ENCODE measurements around the gene PROX2. TPM values are rescaled to one million over a fixed set of nuclear protein-coding genes. Genes with fewer than 3 reads are reported as not detected.

The PROX2 gene
- polyA plus RNA-seq, 6 donors from 2014 or later, result 0.22 TPM; not detected in 5

DNA sequence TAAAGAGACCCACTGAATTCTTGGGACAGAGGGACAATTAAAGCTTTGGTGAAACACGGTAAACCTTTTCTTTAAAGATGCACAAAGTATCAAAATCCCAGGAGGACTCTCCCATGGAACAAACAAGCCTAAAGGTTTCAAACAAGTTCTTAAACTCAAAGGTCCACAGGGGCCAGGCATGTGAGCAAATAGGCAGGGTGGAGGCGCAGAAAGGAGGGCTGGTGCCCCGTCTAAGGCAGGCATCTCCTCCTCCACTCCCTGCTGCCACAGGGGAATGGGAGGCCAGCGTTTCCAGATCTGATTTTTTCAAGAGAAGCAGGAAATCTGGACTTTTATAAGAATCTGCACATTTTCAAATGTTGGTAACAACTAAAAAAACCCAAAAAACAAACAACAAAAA, 39.5 kb upstream of the PROX2 start:
- no peaks in the 10 kb centered on the region for H3K36me3 Mint-ChIP-seq
- H3K4me1 Mint-ChIP-seq, result peaks cover 0 to 2% (median 0%) of the 10 kb centered on the region in 3 donors
- H3K27ac Mint-ChIP-seq, result peak overlapping the region in 1 of 6 donors; percentile 30
- ATAC-seq (ENCODE audit: low read depth in 2 of 2) (no peak), DNase-seq (no peak)
- H3K27me3 Mint-ChIP-seq, result no peaks in the 10 kb centered on the region
- H3K9me3 Mint-ChIP-seq, result no peaks in the 10 kb centered on the region
- H3K4me3 Mint-ChIP-seq, result no peak overlapping the region

DNA sequence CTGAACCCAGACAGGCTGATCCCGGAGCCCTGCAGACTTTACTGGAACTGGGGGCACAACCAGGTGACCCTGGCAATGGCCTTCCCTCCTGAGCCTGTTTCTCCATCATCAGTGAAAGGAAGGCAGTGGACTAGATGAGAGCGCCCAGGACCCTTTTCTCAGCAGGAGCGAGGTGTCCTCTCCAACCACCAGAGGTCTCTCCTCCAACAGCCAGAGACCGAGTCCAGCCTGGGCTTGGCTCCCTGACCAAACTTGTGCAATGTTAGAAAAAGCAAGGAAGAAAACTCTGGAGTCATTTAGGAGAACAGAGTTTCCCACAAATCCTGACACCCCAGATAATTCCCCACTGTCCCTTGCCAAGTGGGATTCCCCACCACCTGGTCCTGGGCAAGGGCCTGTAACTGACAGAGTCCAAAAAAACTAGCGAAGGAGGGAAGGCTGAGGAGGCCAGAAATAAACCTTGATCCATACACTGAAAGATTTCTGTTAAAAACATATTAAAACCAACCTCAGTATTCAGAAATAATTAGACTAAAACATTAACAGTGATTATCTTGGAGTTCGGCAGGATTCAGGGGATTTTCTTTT, 38.1 kb upstream of the PROX2 start:
- Mint-ChIP-seq H3K4me3 (no peak overlapping the region), H3K36me3 (no peaks in the 10 kb centered on the region), H3K9me3 (no peaks in the 10 kb centered on the region), H3K27me3 (no peaks in the 10 kb centered on the region), H3K27ac (no peak overlapping the region), H3K4me1 (peaks cover 0 to 2% (median 0%) of the 10 kb centered on the region in 3 donors)
- no peak for DNase-seq
- no peak for ATAC-seq (ENCODE audit: low read depth in 2 of 2)

GRCh38 chr14:74913393-74913910, 37.5 kb upstream of the PROX2 start:
- peaks cover 0 to 2% (median 0%) of the 10 kb centered on the region in 3 donors for H3K4me1 Mint-ChIP-seq
- no peak overlapping the region for H3K4me3 Mint-ChIP-seq
- DNase-seq (no peak), ATAC-seq (ENCODE audit: low read depth in 2 of 2) (no peak)
- H3K9me3 Mint-ChIP-seq, result no peaks in the 10 kb centered on the region
- H3K27me3 Mint-ChIP-seq, result no peaks in the 10 kb centered on the region
- no peak overlapping the region for H3K27ac Mint-ChIP-seq
- H3K36me3 Mint-ChIP-seq, result no peaks in the 10 kb centered on the region

GRCh38 chr14:74912801-74913200, 36.9 kb upstream of the PROX2 start:
- no peaks in the 10 kb centered on the region for H3K27me3 Mint-ChIP-seq
- H3K4me3 Mint-ChIP-seq, result no peak overlapping the region
- no peaks in the 10 kb centered on the region for H3K9me3 Mint-ChIP-seq
- no peaks in the 10 kb centered on the region for H3K36me3 Mint-ChIP-seq
- DNase-seq (no peak), ATAC-seq (ENCODE audit: low read depth in 2 of 2) (no peak)
- peak overlapping the region in 1 of 6 donors; percentile 93 for H3K27ac Mint-ChIP-seq
- peaks cover 0 to 2% (median 0%) of the 10 kb centered on the region in 3 donors for H3K4me1 Mint-ChIP-seq

- ATAC-seq (ENCODE audit: low read depth in 2 of 2) (no peak), DNase-seq (no peak)
- Mint-ChIP-seq H3K27me3 (no peaks in the 10 kb centered on the region), H3K36me3 (no peaks in the 10 kb centered on the region), H3K9me3 (no peaks in the 10 kb centered on the region), H3K4me1 (peaks cover 4 to 5% (median 5%) of the 10 kb centered on the region in 3 donors), H3K4me3 (no peak overlapping the region), H3K27ac (no peak overlapping the region)
Observed at GRCh38 chr14:74912111-74912510, 36.2 kb upstream of the PROX2 start.

DNA sequence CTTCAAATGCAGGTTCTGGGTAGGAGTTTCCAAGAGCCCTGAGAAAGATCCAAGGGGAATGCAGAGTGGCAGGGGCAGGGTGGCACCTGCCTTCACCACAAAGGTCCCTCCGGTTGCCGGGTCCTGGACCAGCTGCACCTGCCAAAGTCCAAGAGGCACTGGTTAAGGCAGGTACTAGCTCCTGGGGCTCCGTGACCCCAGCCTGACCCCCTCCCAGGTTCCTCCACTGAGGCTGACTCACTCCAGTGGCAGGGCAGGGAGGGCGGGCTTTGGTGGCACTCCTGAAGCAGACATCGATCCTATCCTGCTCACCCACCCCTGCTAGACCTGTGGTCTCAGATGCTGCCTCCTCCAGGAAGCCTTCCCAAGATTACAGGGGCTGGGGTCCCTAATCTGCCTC, 35.8 kb upstream of the PROX2 start:
- DNase-seq, result no peak
- H3K4me1 Mint-ChIP-seq, result peaks cover 7 to 8% (median 7%) of the 10 kb centered on the region in 3 donors
- H3K4me3 Mint-ChIP-seq, result no peak overlapping the region
- no peak overlapping the region for H3K27ac Mint-ChIP-seq
- H3K9me3 Mint-ChIP-seq, result no peaks in the 10 kb centered on the region
- no peak for ATAC-seq (ENCODE audit: low read depth in 2 of 2)
- no peaks in the 10 kb centered on the region for H3K27me3 Mint-ChIP-seq
- no peaks in the 10 kb centered on the region for H3K36me3 Mint-ChIP-seq

- no peak for DNase-seq
- H3K27me3 Mint-ChIP-seq, result no peaks in the 10 kb centered on the region
- no peak for ATAC-seq (ENCODE audit: low read depth in 2 of 2)
- H3K36me3 Mint-ChIP-seq, result no peaks in the 10 kb centered on the region
- H3K4me3 Mint-ChIP-seq, result no peak overlapping the region
- no peak overlapping the region for H3K27ac Mint-ChIP-seq
- H3K9me3 Mint-ChIP-seq, result no peaks in the 10 kb centered on the region
- H3K4me1 Mint-ChIP-seq, result peaks cover 7 to 8% (median 7%) of the 10 kb centered on the region in 3 donors
Observed at GRCh38 chr14:74911221-74911620, 35.3 kb upstream of the PROX2 start.

GRCh38 chr14:74910556-74910955, 34.6 kb upstream of the PROX2 start:
- H3K36me3 Mint-ChIP-seq, result no peaks in the 10 kb centered on the region
- H3K4me1 Mint-ChIP-seq, result peaks cover 7 to 12% (median 7%) of the 10 kb centered on the region in 3 donors

GRCh38 chr14:74909911-74910310, 34.0 kb upstream of the PROX2 start:
- Mint-ChIP-seq H3K4me3 (no peak overlapping the region), H3K27ac (no peak overlapping the region), H3K27me3 (no peaks in the 10 kb centered on the region), H3K4me1 (peaks cover 7 to 16% (median 7%) of the 10 kb centered on the region in 3 donors), H3K36me3 (no peaks in the 10 kb centered on the region), H3K9me3 (no peaks in the 10 kb centered on the region)
- DNase-seq, result no peak
- ATAC-seq (ENCODE audit: low read depth in 2 of 2), result no peak

More at GRCh38 chr14:74910556-74910955, 34.6 kb upstream of the PROX2 start:
- ATAC-seq (ENCODE audit: low read depth in 2 of 2) (no peak), DNase-seq (no peak)
- Mint-ChIP-seq H3K27me3 (no peaks in the 10 kb centered on the region), H3K27ac (peak overlapping the region in 1 of 6 donors; percentile 90), H3K9me3 (no peaks in the 10 kb centered on the region), H3K4me3 (no peak overlapping the region)

DNA sequence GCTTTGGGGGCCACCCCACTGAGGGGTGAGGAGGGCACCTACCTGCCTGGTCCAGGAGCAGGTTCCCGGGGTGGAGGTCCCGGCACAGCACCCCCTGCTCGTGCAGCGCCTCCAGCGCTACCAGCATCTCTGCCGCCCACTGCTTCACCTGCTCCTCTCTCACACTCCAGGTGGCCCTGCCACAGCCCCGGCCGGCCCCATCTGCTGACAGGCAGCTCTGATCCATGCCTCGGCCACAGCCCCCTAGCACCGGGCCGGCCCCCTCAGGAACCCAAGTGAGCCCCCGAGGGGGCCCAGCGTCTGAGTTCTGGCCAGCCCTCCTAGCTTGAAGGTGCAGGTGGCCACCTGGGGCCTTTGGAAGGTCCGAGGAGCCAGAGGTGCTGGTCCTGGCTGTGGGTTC, 33.6 kb upstream of the PROX2 start:
- ATAC-seq (ENCODE audit: low read depth in 2 of 2) (no peak), DNase-seq (no peak)
- Mint-ChIP-seq H3K27me3 (no peaks in the 10 kb centered on the region), H3K36me3 (peaks cover 0 to 3% of the 10 kb centered on the region in 2 donors), H3K4me1 (peaks cover 7 to 16% (median 11%) of the 10 kb centered on the region in 3 donors), H3K27ac (no peak overlapping the region), H3K4me3 (no peak overlapping the region), H3K9me3 (no peaks in the 10 kb centered on the region)

- H3K9me3 Mint-ChIP-seq, result no peaks in the 10 kb centered on the region
- peaks cover 7 to 16% (median 12%) of the 10 kb centered on the region in 3 donors for H3K4me1 Mint-ChIP-seq
- peaks cover 0 to 4% of the 10 kb centered on the region in 2 donors for H3K36me3 Mint-ChIP-seq
- H3K27me3 Mint-ChIP-seq, result no peaks in the 10 kb centered on the region
- DNase-seq (no peak), ATAC-seq (ENCODE audit: low read depth in 2 of 2) (no peak)
- H3K4me3 Mint-ChIP-seq, result no peak overlapping the region
- no peak overlapping the region for H3K27ac Mint-ChIP-seq
Observed at GRCh38 chr14:74908861-74909341, 33.0 kb upstream of the PROX2 start.

DNA sequence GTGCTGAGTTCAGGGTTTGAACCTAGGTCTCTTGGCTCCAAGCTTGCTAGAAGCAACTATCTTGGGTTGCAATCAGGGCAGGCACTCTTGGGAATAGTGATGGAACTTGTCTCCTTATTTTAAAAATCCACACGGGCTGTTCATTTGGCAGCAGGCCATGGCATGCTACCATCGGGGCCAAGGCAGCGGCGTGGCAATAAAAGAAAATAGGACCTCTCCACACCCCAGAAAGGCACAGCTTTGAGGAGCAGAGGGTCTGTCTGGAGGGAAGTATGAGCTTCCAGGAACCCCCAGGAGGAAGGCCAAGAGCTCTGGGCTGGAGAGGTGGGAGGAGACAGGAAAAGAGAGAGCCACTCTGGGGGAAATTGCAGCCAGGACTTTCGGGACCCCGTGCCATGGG, 31.8 kb upstream of the PROX2 start:
- Mint-ChIP-seq H3K27me3 (no peaks in the 10 kb centered on the region), H3K4me1 (peaks cover 7 to 20% (median 12%) of the 10 kb centered on the region in 3 donors), H3K4me3 (no peak overlapping the region), H3K36me3 (peaks cover 0 to 8% of the 10 kb centered on the region in 2 donors), H3K9me3 (no peaks in the 10 kb centered on the region), H3K27ac (no peak overlapping the region)
- no peak for DNase-seq
- ATAC-seq (ENCODE audit: low read depth in 2 of 2), result no peak

- Mint-ChIP-seq H3K4me3 (no peak overlapping the region), H3K4me1 (peaks cover 7 to 19% (median 17%) of the 10 kb centered on the region in 3 donors), H3K27me3 (no peaks in the 10 kb centered on the region), H3K9me3 (no peaks in the 10 kb centered on the region), H3K36me3 (peaks cover 0 to 15% of the 10 kb centered on the region in 2 donors), H3K27ac (peak overlapping the region in 1 of 6 donors; percentile 56)
- peak; percentile 27 to 31 for ATAC-seq (ENCODE audit: low read depth in 2 of 2)
- DNase-seq, result no peak
Observed at GRCh38 chr14:74906925-74907521, 31.1 kb upstream of the PROX2 start.

- H3K4me3 Mint-ChIP-seq, result peak overlapping the region in 1 of 8 donors; percentile 2
- ATAC-seq (ENCODE audit: low read depth in 2 of 2) (peak; percentile 67 to 78), DNase-seq (peak; percentile 64)
- no peaks in the 10 kb centered on the region for H3K9me3 Mint-ChIP-seq
- peaks cover 7 to 18% (median 17%) of the 10 kb centered on the region in 3 donors for H3K4me1 Mint-ChIP-seq
- peak overlapping the region in 3 of 6 donors; percentile 29 to 59 (median 56) for H3K27ac Mint-ChIP-seq
- peaks cover 0 to 15% of the 10 kb centered on the region in 2 donors for H3K36me3 Mint-ChIP-seq
- H3K27me3 Mint-ChIP-seq, result no peaks in the 10 kb centered on the region
Observed at GRCh38 chr14:74905595-74906142, 29.7 kb upstream of the PROX2 start.
